Ishikawa (cell line): ENCODE results near the gene TPK1.
A peak's percentile ranks its signal among the peaks of the same experiment; 100 is the strongest.

Experiments used
- CEBPB ChIP-seq: IDR thresholded peaks from 2 replicates; pipeline ENCODE4 v1.6.1; 2012
- CREB1 ChIP-seq: IDR thresholded peaks from 2 replicates; pipeline ENCODE4 v1.6.1; 2012; ENCODE audit warnings: low read depth
- EGR1 ChIP-seq: IDR thresholded peaks from 2 replicates; pipeline ENCODE4 v1.6.1; 2012
- EP300 ChIP-seq: IDR thresholded peaks from 2 replicates; pipeline ENCODE4 v1.6.1; 2012; ENCODE audit warnings: borderline replicate concordance
- FOXM1 ChIP-seq: IDR thresholded peaks from 2 replicates; pipeline ENCODE4 v1.6.1; 2012; ENCODE audit warnings: low read depth, borderline replicate concordance
- NFIC ChIP-seq: IDR thresholded peaks from 2 replicates; pipeline ENCODE4 v1.6.1; 2012
- RAD21 ChIP-seq: IDR thresholded peaks from 2 replicates; pipeline ENCODE4 v1.6.1; 2012; ENCODE audit warnings: low read depth
- TAF1 ChIP-seq: IDR thresholded peaks from 2 replicates; pipeline ENCODE4 v1.6.1; 2012; ENCODE audit warnings: low read depth, mild to moderate bottlenecking
- TCF12 ChIP-seq: IDR thresholded peaks from 2 replicates; pipeline ENCODE4 v1.6.1; 2012; ENCODE audit warnings: low read depth
- TEAD4 ChIP-seq: IDR thresholded peaks from 2 replicates; pipeline ENCODE4 v1.6.1; 2012
- YY1 ChIP-seq: IDR thresholded peaks from 2 replicates; pipeline ENCODE4 v1.6.1; 2012; ENCODE audit warnings: low read depth
- ZBTB7A ChIP-seq: IDR thresholded peaks from 2 replicates; pipeline ENCODE4 v1.6.1; 2012; ENCODE audit warnings: low read depth
- TF ChIP-seq, protein P1 (sequence below): IDR thresholded peaks from 2 replicates; pipeline ENCODE4 v1.6.1; 2012
- TF ChIP-seq, protein P2 (sequence below): IDR thresholded peaks from 2 replicates; pipeline ENCODE4 v1.6.1; 2012
- TF ChIP-seq, protein P3 (sequence below): IDR thresholded peaks from 2 replicates; pipeline ENCODE4 v1.6.1; 2012; ENCODE audit warnings: low read depth, mild to moderate bottlenecking

The TPK1 gene

DNA sequence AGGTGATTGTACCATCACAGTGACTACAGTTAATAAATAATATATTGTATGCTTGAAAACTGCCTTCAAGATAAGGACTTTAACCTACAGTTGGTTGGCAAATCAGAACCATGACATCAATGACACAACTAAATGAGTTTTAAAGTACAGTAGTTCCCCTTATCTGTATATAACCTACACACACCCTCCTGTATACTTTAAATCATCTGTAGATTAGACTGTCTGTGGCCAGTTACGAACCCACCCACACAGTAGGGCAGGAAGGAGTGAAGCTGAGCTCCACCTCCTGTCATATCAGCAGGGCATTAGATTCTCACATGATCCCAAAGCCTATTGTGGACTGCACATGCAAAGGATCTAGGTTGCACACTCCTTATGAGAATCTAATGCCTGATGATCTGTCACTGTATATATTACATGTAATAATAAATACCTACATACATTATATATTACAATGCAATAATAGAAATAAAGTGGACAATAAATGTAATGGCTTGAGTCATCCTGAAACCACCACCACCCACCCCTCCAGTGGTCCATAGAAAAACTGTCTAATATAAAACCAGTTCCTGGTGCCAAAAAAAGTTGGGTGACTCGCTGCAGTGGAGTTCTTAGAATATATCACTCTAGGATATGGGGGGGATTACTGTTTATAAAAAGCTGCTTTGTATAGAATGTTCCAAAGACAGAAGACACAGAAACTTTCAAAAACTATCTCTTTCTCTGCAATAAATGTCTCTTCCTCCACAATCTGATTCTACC lies 5.6 kb downstream of the TPK1 start:
- TF ChIP-seq TCF12, result no peak
- no peak for TF ChIP-seq CREB1

DNA sequence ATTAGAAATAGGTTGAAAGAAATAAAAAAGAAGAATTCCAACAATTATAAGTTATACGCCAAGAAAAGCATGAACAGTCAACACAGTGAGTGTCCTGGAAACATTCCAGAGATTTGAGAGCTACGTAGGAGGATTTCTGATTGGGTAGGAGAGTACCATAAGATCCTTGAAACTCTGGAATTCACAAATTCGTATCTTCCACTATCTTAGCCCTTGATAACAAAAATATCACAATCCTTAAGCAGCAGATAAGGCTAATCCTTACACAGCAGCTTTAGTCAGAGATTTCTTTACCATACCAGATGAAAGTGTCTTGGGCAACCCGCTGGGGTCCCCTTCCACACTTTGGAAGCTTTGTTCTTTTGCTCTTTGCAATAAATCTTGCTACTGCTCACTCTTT lies 8.2 kb downstream of the TPK1 start:
- TF ChIP-seq CEBPB, result no peak
- TF ChIP-seq NFIC, result peak; percentile 69

DNA sequence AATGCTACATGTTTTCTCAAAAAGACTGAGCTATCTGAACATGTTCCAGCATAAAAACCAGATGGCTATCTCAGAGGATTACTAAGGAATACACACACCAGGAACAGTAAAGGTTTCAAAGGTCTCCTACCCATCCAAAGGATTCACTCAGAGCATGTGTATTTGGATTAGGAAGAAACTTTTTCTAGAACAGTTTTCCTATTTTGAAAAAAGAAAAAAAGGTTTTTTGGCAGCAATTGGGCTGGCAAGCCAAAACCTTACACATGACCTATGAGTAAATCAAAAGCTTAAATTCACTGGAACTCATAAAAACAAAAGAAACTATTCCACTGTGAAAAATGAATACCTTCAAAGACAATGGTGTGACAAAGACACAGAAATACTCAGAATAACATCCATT lies 9.6 kb downstream of the TPK1 start:
- TF ChIP-seq TAF1 (no peak), RAD21 (no peak), EGR1 (no peak), TEAD4 (peak; percentile 41; the same call in 1 of the 2 replicates), EP300 (peak; percentile 66; the same call in 1 of the 2 replicates), ZBTB7A (no peak), CREB1 (no peak), CEBPB (no peak), TCF12 (peak; percentile 33; the same call in 1 of the 2 replicates), YY1 (no peak), NFIC (peak; percentile 77), FOXM1 (no peak; the same call in 1 of the 2 replicates)
- TF ChIP-seq, protein P1, sequence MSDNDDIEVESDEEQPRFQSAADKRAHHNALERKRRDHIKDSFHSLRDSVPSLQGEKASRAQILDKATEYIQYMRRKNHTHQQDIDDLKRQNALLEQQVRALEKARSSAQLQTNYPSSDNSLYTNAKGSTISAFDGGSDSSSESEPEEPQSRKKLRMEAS, result no peak; the same call in 1 of the 2 replicates
- TF ChIP-seq, protein P2, sequence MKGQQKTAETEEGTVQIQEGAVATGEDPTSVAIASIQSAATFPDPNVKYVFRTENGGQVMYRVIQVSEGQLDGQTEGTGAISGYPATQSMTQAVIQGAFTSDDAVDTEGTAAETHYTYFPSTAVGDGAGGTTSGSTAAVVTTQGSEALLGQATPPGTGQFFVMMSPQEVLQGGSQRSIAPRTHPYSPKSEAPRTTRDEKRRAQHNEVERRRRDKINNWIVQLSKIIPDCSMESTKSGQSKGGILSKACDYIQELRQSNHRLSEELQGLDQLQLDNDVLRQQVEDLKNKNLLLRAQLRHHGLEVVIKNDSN, result no peak
- TF ChIP-seq, protein P3, sequence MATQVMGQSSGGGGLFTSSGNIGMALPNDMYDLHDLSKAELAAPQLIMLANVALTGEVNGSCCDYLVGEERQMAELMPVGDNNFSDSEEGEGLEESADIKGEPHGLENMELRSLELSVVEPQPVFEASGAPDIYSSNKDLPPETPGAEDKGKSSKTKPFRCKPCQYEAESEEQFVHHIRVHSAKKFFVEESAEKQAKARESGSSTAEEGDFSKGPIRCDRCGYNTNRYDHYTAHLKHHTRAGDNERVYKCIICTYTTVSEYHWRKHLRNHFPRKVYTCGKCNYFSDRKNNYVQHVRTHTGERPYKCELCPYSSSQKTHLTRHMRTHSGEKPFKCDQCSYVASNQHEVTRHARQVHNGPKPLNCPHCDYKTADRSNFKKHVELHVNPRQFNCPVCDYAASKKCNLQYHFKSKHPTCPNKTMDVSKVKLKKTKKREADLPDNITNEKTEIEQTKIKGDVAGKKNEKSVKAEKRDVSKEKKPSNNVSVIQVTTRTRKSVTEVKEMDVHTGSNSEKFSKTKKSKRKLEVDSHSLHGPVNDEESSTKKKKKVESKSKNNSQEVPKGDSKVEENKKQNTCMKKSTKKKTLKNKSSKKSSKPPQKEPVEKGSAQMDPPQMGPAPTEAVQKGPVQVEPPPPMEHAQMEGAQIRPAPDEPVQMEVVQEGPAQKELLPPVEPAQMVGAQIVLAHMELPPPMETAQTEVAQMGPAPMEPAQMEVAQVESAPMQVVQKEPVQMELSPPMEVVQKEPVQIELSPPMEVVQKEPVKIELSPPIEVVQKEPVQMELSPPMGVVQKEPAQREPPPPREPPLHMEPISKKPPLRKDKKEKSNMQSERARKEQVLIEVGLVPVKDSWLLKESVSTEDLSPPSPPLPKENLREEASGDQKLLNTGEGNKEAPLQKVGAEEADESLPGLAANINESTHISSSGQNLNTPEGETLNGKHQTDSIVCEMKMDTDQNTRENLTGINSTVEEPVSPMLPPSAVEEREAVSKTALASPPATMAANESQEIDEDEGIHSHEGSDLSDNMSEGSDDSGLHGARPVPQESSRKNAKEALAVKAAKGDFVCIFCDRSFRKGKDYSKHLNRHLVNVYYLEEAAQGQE, result no peak

DNA sequence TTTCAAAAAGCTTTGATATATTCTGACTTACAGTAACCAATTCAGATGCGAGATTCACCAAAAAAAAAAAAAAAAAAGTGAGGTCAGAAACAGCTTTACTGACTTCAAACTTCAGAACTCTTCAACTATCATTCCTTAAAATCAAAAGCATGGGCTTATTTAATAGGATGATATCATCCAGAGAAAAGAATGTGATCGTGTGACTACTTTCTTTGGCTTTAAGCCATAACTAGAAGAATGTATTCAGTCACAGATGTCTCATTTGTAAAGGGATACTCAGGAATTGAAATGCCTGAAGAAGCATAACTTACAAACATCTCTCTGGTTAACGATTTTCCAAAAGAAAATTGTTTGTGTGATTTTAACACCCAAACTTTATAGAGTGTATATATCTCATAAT lies 11.5 kb downstream of the TPK1 start:
- TF ChIP-seq EP300 (peak; percentile 79; the same call in 1 of the 2 replicates), TCF12 (peak; percentile 59; the same call in 1 of the 2 replicates), TEAD4 (peak; percentile 72), NFIC (peak; percentile 87), CREB1 (0 out of 2 replicates have a peak, but pooled peaks have one; percentile 15), FOXM1 (peak; percentile 81; the same call in 1 of the 2 replicates), EGR1 (no peak)
- TF ChIP-seq, protein P3, result no peak

DNA sequence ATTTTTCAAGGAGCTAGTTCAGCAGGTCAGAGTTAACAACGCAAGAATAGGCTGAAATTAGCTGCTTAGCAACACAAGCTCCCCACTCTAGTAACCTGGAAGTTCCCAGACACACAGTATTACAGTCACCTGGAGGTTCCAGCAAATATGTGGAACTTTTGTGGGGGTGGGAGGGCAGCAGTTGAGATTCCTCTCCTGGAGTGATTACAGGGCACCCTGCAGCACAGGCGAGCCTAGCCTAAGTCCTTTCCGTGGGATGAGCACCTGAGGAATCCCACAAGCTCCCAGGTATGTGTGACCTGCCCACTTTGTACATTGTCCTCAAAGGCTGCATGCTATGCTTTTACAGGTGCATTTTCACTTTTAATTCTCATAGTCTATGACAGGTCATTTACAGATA lies 13.6 kb downstream of the TPK1 start:
- TF ChIP-seq FOXM1 (no peak), TCF12 (peak; percentile 80), TEAD4 (peak; percentile 78), EGR1 (0 out of 2 replicates have a peak, but pooled peaks have one; percentile 23), NFIC (0 out of 2 replicates have a peak, but pooled peaks have one; percentile 40), EP300 (peak; percentile 77)

DNA sequence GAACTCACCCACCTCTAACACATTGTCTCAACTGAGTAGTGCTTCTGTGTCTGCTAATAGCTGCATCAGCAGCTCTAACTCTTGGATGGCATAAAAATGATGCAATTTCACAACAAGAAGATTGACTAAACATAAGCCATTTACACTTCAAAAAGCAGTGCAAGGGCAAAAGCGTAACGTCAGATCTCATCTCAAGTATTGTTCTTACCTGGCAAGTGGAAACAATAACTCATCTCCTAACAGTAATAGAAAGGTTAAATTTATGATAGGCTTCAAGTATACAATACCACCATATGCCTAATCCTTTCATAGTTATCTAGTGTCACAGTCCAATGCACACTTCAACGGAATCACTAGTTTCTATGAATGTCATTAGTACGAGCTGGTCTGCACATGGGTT lies 14.8 kb downstream of the TPK1 start:
- no peak for TF ChIP-seq EGR1
- TF ChIP-seq, protein P1, result peak; percentile 41; the same call in 1 of the 2 replicates
- peak; percentile 99 for TF ChIP-seq EP300
- peak; percentile 18; the same call in 1 of the 2 replicates for TF ChIP-seq RAD21
- TF ChIP-seq, protein P3, result no peak; the same call in 1 of the 2 replicates
- TF ChIP-seq FOXM1, result peak; percentile 97
- no peak for TF ChIP-seq TAF1
- 0 out of 2 replicates have a peak, but pooled peaks have one; percentile 24 for TF ChIP-seq YY1
- peak; percentile 97 for TF ChIP-seq NFIC
- TF ChIP-seq TCF12, result peak; percentile 98
- TF ChIP-seq CREB1, result peak; percentile 45; the same call in 1 of the 2 replicates
- TF ChIP-seq, protein P2, result no peak
- peak; percentile 91 for TF ChIP-seq TEAD4
- peak; percentile 97 for TF ChIP-seq CEBPB
